HEK293 (cell line): ENCODE data around the gene ITGA7.

ENCODE experiments used
- CTCF ChIA-PET: fragments of 350-600 bp; formaldehyde crosslinking; extraction: SDS; loops from one replicate; lab custom pipeline; 2021; ENCODE audit warnings: antibody characterized with exemption; lab: Yijun Ruan, JAX
- POLR2A ChIA-PET: fragments of 300-600 bp; formaldehyde crosslinking; extraction: SDS; loops from one replicate; lab custom pipeline; 2020; ENCODE audit warnings: antibody characterized with exemption, inconsistent platforms; lab: Yijun Ruan, JAX
- H3K27ac ChIP-seq: fragments of 200-500 bp; sonication (Bioruptor generic); 2 replicates; pipeline ENCODE4 v1.5.1; 2014; ENCODE audit warnings: low read depth, low read length, control low read depth, inconsistent platforms; ENCODE audit errors: extremely low read depth
- H3K36me3 ChIP-seq, 2 experiments: fragments of 200-500 bp in 1 of 2; sonication (Bioruptor generic) in 1 of 2; 1 replicate in 1 of 2; 2 replicates in 1 of 2; pipeline ENCODE4 v1.5.1; 2014 to 2017; ENCODE audit warnings: inconsistent platforms in 2 of 2, low read length in 2 of 2; ENCODE audit not compliant: control insufficient read depth in 2 of 2, insufficient read depth in 1 of 2
- H3K4me1 ChIP-seq: fragments of 200-500 bp; sonication (Bioruptor generic); 2 replicates; pipeline ENCODE4 v1.5.1; 2014; ENCODE audit warnings: mild to moderate bottlenecking, low read length, inconsistent platforms; ENCODE audit not compliant: control insufficient read depth, insufficient read depth
- H3K4me3 ChIP-seq: 2 replicates; pipeline ENCODE4 v1.5.1; 2011; ENCODE audit warnings: low read depth, mild to moderate bottlenecking, control low read depth, low read length, moderate library complexity
- H3K9me3 ChIP-seq: fragments of 200-500 bp; sonication (Bioruptor generic); 2 replicates; pipeline ENCODE4 v1.5.1; 2014; ENCODE audit warnings: low read depth, low read length, inconsistent platforms; ENCODE audit not compliant: control insufficient read depth, insufficient read depth
- AEBP2 ChIP-seq: fragments of 450-650 bp; formaldehyde crosslinking; IDR thresholded peaks from 2 replicates; pipeline ENCODE4 v1.5.1; 2016; ENCODE audit warnings: missing biosample characterization, missing genetic modification characterization, borderline replicate concordance
- ELK4 ChIP-seq: IDR thresholded peaks from 2 replicates; pipeline ENCODE4 v1.6.1; 2011; ENCODE audit warnings: mild to moderate bottlenecking, low read depth, low read length, borderline replicate concordance
- HOXD13 ChIP-seq: sonication (generic); formaldehyde crosslinking; IDR thresholded peaks from 2 replicates; pipeline ENCODE4 v1.8.0; 2022; ENCODE audit warnings: missing genetic modification reagents, borderline replicate concordance
- KLF1 ChIP-seq: fragments of 450-650 bp; formaldehyde crosslinking; IDR thresholded peaks from 2 replicates; pipeline ENCODE4 v1.5.1; 2016; ENCODE audit warnings: missing biosample characterization, missing genetic modification characterization
- KLF7 ChIP-seq: fragments of 450-650 bp; formaldehyde crosslinking; IDR thresholded peaks from 2 replicates; pipeline ENCODE4 v1.5.1; 2016; ENCODE audit warnings: missing biosample characterization, missing genetic modification characterization, borderline replicate concordance
- PRDM1 ChIP-seq: fragments of 450-650 bp; formaldehyde crosslinking; IDR thresholded peaks from 2 replicates; pipeline ENCODE4; 2016; ENCODE audit warnings: missing biosample characterization, missing genetic modification characterization
- SCRT1 ChIP-seq: fragments of 450-650 bp; formaldehyde crosslinking; IDR thresholded peaks from 2 replicates; pipeline ENCODE4 v1.5.1; 2016; ENCODE audit warnings: missing biosample characterization, missing genetic modification characterization, borderline replicate concordance
- SP2 ChIP-seq: fragments of 450-650 bp; formaldehyde crosslinking; IDR thresholded peaks from 2 replicates; pipeline ENCODE4 v1.5.1; 2016; ENCODE audit warnings: missing biosample characterization, missing genetic modification characterization
- TCF7L2 ChIP-seq: IDR thresholded peaks from 2 replicates; pipeline ENCODE4 v1.6.1; 2011; ENCODE audit warnings: low read depth, mild to moderate bottlenecking, inconsistent platforms, low read length, moderate library complexity, borderline replicate concordance
- WT1 ChIP-seq: fragments of 450-650 bp; formaldehyde crosslinking; IDR thresholded peaks from 2 replicates; pipeline ENCODE4 v1.5.1; 2016; ENCODE audit warnings: missing biosample characterization, missing genetic modification characterization
- ZBTB21 ChIP-seq: fragments of 450-650 bp; formaldehyde crosslinking; IDR thresholded peaks from 2 replicates; pipeline ENCODE4 v1.5.1; 2017; ENCODE audit warnings: missing biosample characterization, missing genetic modification characterization
- ZBTB7A ChIP-seq: fragments of 450-650 bp; formaldehyde crosslinking; IDR thresholded peaks from 2 replicates; pipeline ENCODE4 v1.5.1; 2016; ENCODE audit warnings: low read depth, missing biosample characterization, missing genetic modification characterization
- ZNF132 ChIP-seq: fragments of 450-650 bp; formaldehyde crosslinking; IDR thresholded peaks from 2 replicates; pipeline ENCODE4 v1.5.1; 2017; ENCODE audit warnings: missing biosample characterization, missing genetic modification characterization, borderline replicate concordance
- ZNF146 ChIP-seq: fragments of 450-650 bp; formaldehyde crosslinking; IDR thresholded peaks from 2 replicates; pipeline ENCODE4 v1.5.1; 2016; ENCODE audit warnings: missing biosample characterization, missing genetic modification characterization
- ZNF16 ChIP-seq: fragments of 450-650 bp; formaldehyde crosslinking; IDR thresholded peaks from 2 replicates; pipeline ENCODE4 v1.5.1; 2016; ENCODE audit warnings: low read depth, missing biosample characterization, missing genetic modification characterization
- ZNF175 ChIP-seq: fragments of 450-650 bp; formaldehyde crosslinking; IDR thresholded peaks from 2 replicates; pipeline ENCODE4 v1.5.1; 2016; ENCODE audit warnings: missing biosample characterization, missing genetic modification characterization
- ZNF2 ChIP-seq: fragments of 450-650 bp; formaldehyde crosslinking; IDR thresholded peaks from 2 replicates; pipeline ENCODE4 v1.5.1; 2016; ENCODE audit warnings: missing biosample characterization, missing genetic modification characterization
- ZNF335 ChIP-seq: fragments of 450-650 bp; formaldehyde crosslinking; conservative IDR thresholded peaks from 2 replicates; pipeline ENCODE4 v1.5.1; 2016; ENCODE audit warnings: missing biosample characterization, missing genetic modification characterization
- ZNF350 ChIP-seq: fragments of 450-650 bp; formaldehyde crosslinking; IDR thresholded peaks from 2 replicates; pipeline ENCODE4 v1.5.0; 2017; ENCODE audit warnings: missing biosample characterization, mild to moderate bottlenecking, missing genetic modification characterization
- ZNF37A ChIP-seq: fragments of 450-650 bp; IDR thresholded peaks from 2 replicates; pipeline ENCODE4 v1.5.1; 2018; ENCODE audit warnings: missing biosample characterization, missing genetic modification characterization
- ZNF529 ChIP-seq: fragments of 450-650 bp; formaldehyde crosslinking; IDR thresholded peaks from 2 replicates; pipeline ENCODE4 v1.5.1; 2017; ENCODE audit warnings: missing genetic modification characterization, missing biosample characterization; ENCODE audit not compliant: insufficient replicate concordance
- ZNF530 ChIP-seq: fragments of 450-650 bp; formaldehyde crosslinking; IDR thresholded peaks from 2 replicates; pipeline ENCODE4 v1.5.1; 2016; ENCODE audit warnings: low read depth, missing biosample characterization, missing genetic modification characterization
- ZNF549 ChIP-seq: fragments of 450-650 bp; IDR thresholded peaks from 2 replicates; pipeline ENCODE4 v1.5.1; 2018; ENCODE audit warnings: missing biosample characterization, missing genetic modification characterization, mild to moderate bottlenecking, inconsistent platforms, moderate library complexity
- ZNF585B ChIP-seq: fragments of 450-650 bp; formaldehyde crosslinking; IDR thresholded peaks from 2 replicates; pipeline ENCODE4 v1.5.1; 2016; ENCODE audit warnings: missing biosample characterization, missing genetic modification characterization
- ZNF596 ChIP-seq: fragments of 450-650 bp; IDR thresholded peaks from 2 replicates; pipeline ENCODE4 v1.5.0; 2018; ENCODE audit warnings: missing biosample characterization, mild to moderate bottlenecking, missing genetic modification characterization, moderate library complexity
- ZNF621 ChIP-seq: fragments of 450-650 bp; formaldehyde crosslinking; IDR thresholded peaks from 2 replicates; pipeline ENCODE4 v1.5.1; 2017; ENCODE audit warnings: missing biosample characterization, missing genetic modification characterization
- ZNF623 ChIP-seq: fragments of 450-650 bp; formaldehyde crosslinking; IDR thresholded peaks from 2 replicates; pipeline ENCODE4 v1.5.1; 2016; ENCODE audit warnings: missing biosample characterization, missing genetic modification characterization
- ZNF701 ChIP-seq: fragments of 450-650 bp; formaldehyde crosslinking; IDR thresholded peaks from 2 replicates; pipeline ENCODE4 v1.5.1; 2016; ENCODE audit warnings: missing biosample characterization, missing genetic modification characterization
- ZSCAN16 ChIP-seq: fragments of 450-650 bp; formaldehyde crosslinking; IDR thresholded peaks from 2 replicates; pipeline ENCODE4 v1.5.1; 2016; ENCODE audit warnings: missing biosample characterization, missing genetic modification characterization
- ZSCAN18 ChIP-seq: fragments of 450-650 bp; formaldehyde crosslinking; IDR thresholded peaks from 2 replicates; pipeline ENCODE4 v1.5.1; 2016; ENCODE audit warnings: missing biosample characterization, missing genetic modification characterization
- ZSCAN30 ChIP-seq: fragments of 450-650 bp; IDR thresholded peaks from 2 replicates; pipeline ENCODE4 v1.5.1; 2018; ENCODE audit warnings: missing biosample characterization, mild to moderate bottlenecking, missing genetic modification characterization, moderate library complexity

ITGA7 gene

GRCh38 chr12:55697686-55698085 is 10.0 kb downstream of the ITGA7 start:
- no peaks in the 10 kb centered on the region for H3K4me1 ChIP-seq
- no peak overlapping the region for H3K27ac ChIP-seq
- POLR2A ChIA-PET = no interaction called here
- H3K9me3 ChIP-seq = no peaks in the 10 kb centered on the region
- H3K36me3 ChIP-seq = peaks cover 0 to 6% of the 10 kb centered on the region in 2 experiments; a peak in 1 of 3 replicates
- CTCF ChIA-PET = interaction anchor here (0.6 to 1.1 kb wide), 2 partner anchors 15 to 636 kb away, joined by 3 to 4 read pairs; no protein-coding TSS in a partner anchor
- TF ChIP-seq TCF7L2 = no peak
- no peak for TF ChIP-seq ZNF701 (tag by site-specific recombination)
- no peak for TF ChIP-seq SP2 (tag by site-specific recombination)
- TF ChIP-seq PRDM1 = no peak
- no peak for TF ChIP-seq AEBP2 (tag by site-specific recombination)
- TF ChIP-seq ZNF175 (tag by site-specific recombination) = no peak
- no peak for TF ChIP-seq ZNF596 (tag by site-specific recombination)
- no peak for TF ChIP-seq ZNF335 (tag by site-specific recombination)
- no peak for TF ChIP-seq ELK4
- no peak for TF ChIP-seq ZNF37A
- no peak for TF ChIP-seq KLF1
- no peak for TF ChIP-seq HOXD13
- TF ChIP-seq ZNF585B = no peak
- TF ChIP-seq ZBTB21 = no peak
- H3K4me3 ChIP-seq = no peak overlapping the region

GRCh38 chr12:55696796-55697462 is 10.8 kb downstream of the ITGA7 start:
- Histone ChIP-seq H3K9me3 (no peaks in the 10 kb centered on the region), H3K4me3 (no peak overlapping the region), H3K36me3 (peaks cover 0 to 6% of the 10 kb centered on the region in 2 experiments; a peak in 1 of 3 replicates), H3K4me1 (no peaks in the 10 kb centered on the region), H3K27ac (no peak overlapping the region)
- CTCF ChIA-PET = interaction anchor here (0.6 to 1.1 kb wide), 3 partner anchors 15 to 635 kb away, joined by 3 to 4 read pairs (median 3); no protein-coding TSS in a partner anchor
- TF ChIP-seq ZBTB7A (tag by site-specific recombination) (no peak), ZNF623 (tag by site-specific recombination) (no peak), ZSCAN16 (no peak), ZNF350 (tag by site-specific recombination) (no peak), ZNF529 (no peak), SCRT1 (tag by site-specific recombination) (no peak), WT1 (no peak)
- POLR2A ChIA-PET = no interaction called here

- Histone ChIP-seq H3K4me1 (no peaks in the 10 kb centered on the region), H3K9me3 (no peaks in the 10 kb centered on the region), H3K27ac (no peak overlapping the region), H3K36me3 (peaks cover 0 to 6% of the 10 kb centered on the region in 2 experiments; a peak in 1 of 3 replicates), H3K4me3 (no peak overlapping the region)
- CTCF ChIA-PET = interaction anchor here (0.8 to 1.7 kb wide), 3 partner anchors 10 to 19 kb away, joined by 4 to 7 read pairs (median 6); no protein-coding TSS in a partner anchor
- POLR2A ChIA-PET = interaction anchor here (0.5 to 0.6 kb wide), 2 partner anchors 35 to 152 kb away, joined by 4 to 8 read pairs; no protein-coding TSS in a partner anchor
- no peak for TF ChIP-seq ZNF530 (tag by site-specific recombination)
- no peak for TF ChIP-seq ZNF549
- no peak for TF ChIP-seq ZNF146 (tag by site-specific recombination)
- TF ChIP-seq ZNF16 (tag by site-specific recombination) = no peak
- TF ChIP-seq KLF7 (tag by site-specific recombination) = no peak
- TF ChIP-seq ZSCAN30 = no peak
- TF ChIP-seq ZNF132 (tag by site-specific recombination) = no peak
- no peak for TF ChIP-seq ZSCAN18 (tag by site-specific recombination)
- TF ChIP-seq ZNF2 (tag by site-specific recombination) = no peak
- TF ChIP-seq KLF1 = no peak
- no peak for TF ChIP-seq ZNF621
Observed at GRCh38 chr12:55696141-55696540, 11.6 kb downstream of the ITGA7 start.
